ENCODE measurements around the gene RPS26.
A peak's percentile ranks its signal among the peaks of the same experiment; 100 is the strongest.

The RPS26 gene

GRCh38 chr12:56078931-56079722 is 37.4 kb downstream of the RPS26 start:
- DNase-seq (ENCODE audit: low spot score), result peak; percentile 94

- peak; percentile 96 for DNase-seq (ENCODE audit: low spot score)
These were observed 38.2 kb downstream of the RPS26 start, which contains the start of gene ERBB3 for GRCh38 chr12:56079723-56080555. Gene ERBB3 (plus strand): TSS chr12:56080165. CDS start chr12:56080301, 136 bp downstream.

GRCh38 chr12:56080556-56081138 is 38.9 kb downstream of the RPS26 start:
- no peak for DNase-seq (ENCODE audit: low spot score)

- no peak for DNase-seq (ENCODE audit: low spot score)
These were observed 40.0 kb downstream of the RPS26 start for GRCh38 chr12:56081393-56082347.

GRCh38 chr12:56082382-56082781 is 40.7 kb downstream of the RPS26 start:
- no peak for DNase-seq (ENCODE audit: low spot score)

- no peak for DNase-seq (ENCODE audit: low spot score)
These were observed 41.2 kb downstream of the RPS26 start for GRCh38 chr12:56082967-56083366.

GRCh38 chr12:56084958-56085543 is 43.3 kb downstream of the RPS26 start:
- no peak for DNase-seq (ENCODE audit: low spot score)

GRCh38 chr12:56086096-56086495 is 44.4 kb downstream of the RPS26 start:
- no peak for DNase-seq (ENCODE audit: low spot score)

- DNase-seq (ENCODE audit: low spot score), result no peak
These were observed 44.9 kb downstream of the RPS26 start for GRCh38 chr12:56086608-56087007.

- peak; percentile 56 for DNase-seq (ENCODE audit: low spot score)
These were observed 45.5 kb downstream of the RPS26 start for GRCh38 chr12:56087220-56087619.
